Measurements from ENCODE around the gene NDUFV2. TPM values are rescaled to one million over a fixed set of nuclear protein-coding genes. Genes with fewer than 3 reads are reported as not detected.

The NDUFV2 gene
- total RNA-seq, 4 donors from 2014 or later = 84.9 to 111 (median 108) TPM

DNA sequence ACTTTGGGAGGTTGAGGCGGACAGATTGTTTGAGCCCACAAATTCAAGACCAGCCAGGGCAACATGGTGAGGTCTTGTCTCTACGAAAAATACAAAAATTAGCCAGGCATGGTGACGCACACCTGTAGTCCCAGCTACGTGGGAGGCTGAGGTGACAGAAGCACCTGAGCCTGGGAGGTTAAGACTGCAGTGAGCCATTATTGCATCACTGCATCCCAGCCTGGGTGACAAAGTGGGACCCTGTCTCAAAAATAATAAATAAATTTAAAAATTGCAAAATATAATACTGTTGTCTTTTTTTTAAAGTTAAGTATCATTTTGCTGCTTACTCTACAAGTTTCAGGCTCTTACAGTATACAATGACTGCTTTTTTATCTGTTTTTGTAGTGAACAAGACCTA is 30.1 kb downstream of the NDUFV2 start:
- WGBS, 2 donors = 95 to 97% methylated on average over 4 of the region's 4 CpGs
- H3K4me3 ChIP-seq (ENCODE audit: low read depth, poor library complexity, severe bottlenecking) = no peak overlapping the region
- TF ChIP-seq, protein P1, sequence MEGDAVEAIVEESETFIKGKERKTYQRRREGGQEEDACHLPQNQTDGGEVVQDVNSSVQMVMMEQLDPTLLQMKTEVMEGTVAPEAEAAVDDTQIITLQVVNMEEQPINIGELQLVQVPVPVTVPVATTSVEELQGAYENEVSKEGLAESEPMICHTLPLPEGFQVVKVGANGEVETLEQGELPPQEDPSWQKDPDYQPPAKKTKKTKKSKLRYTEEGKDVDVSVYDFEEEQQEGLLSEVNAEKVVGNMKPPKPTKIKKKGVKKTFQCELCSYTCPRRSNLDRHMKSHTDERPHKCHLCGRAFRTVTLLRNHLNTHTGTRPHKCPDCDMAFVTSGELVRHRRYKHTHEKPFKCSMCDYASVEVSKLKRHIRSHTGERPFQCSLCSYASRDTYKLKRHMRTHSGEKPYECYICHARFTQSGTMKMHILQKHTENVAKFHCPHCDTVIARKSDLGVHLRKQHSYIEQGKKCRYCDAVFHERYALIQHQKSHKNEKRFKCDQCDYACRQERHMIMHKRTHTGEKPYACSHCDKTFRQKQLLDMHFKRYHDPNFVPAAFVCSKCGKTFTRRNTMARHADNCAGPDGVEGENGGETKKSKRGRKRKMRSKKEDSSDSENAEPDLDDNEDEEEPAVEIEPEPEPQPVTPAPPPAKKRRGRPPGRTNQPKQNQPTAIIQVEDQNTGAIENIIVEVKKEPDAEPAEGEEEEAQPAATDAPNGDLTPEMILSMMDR (IDR thresholded peaks at IDR 0.05) = no peak
- TF ChIP-seq POLR2A (IDR thresholded peaks at IDR 0.05) = no peak
- intact Hi-C loops (cut with DNase I; ENCODE audit: low total_unique reads) = no loop called here
- DNase-seq (ENCODE audit: low spot score in 2 of 2) = no peak

DNA sequence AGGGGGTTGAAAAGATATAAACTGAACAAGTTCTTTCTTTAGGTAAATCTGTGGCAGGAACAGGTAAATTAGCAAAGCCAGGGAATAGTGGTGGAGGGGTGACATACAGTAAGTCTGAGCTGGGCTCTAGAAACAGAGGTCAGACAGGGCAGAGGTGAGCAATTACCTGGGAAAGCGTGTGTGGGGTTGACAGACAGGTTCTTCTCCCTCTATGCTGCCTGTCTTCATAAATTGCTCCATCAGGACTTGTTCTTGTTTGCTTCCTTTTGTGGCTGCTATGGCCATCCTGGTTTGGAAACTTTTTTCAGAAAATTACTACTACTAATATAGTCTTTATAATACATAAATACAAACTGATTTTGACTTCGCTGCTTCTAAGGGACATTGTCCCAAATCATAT is 30.7 kb downstream of the NDUFV2 start:
- DNase-seq (ENCODE audit: low spot score in 2 of 2) = no peak
- intact Hi-C loops (cut with DNase I; ENCODE audit: low total_unique reads) = no loop called here
- 76 to 79% methylated on average over 2 of the region's 2 CpGs for WGBS, 2 donors
- no peak overlapping the region for H3K4me3 ChIP-seq (ENCODE audit: low read depth, poor library complexity, severe bottlenecking)
- TF ChIP-seq, protein P1 (IDR thresholded peaks at IDR 0.05) = no peak
- no peak for TF ChIP-seq POLR2A (IDR thresholded peaks at IDR 0.05)

DNA sequence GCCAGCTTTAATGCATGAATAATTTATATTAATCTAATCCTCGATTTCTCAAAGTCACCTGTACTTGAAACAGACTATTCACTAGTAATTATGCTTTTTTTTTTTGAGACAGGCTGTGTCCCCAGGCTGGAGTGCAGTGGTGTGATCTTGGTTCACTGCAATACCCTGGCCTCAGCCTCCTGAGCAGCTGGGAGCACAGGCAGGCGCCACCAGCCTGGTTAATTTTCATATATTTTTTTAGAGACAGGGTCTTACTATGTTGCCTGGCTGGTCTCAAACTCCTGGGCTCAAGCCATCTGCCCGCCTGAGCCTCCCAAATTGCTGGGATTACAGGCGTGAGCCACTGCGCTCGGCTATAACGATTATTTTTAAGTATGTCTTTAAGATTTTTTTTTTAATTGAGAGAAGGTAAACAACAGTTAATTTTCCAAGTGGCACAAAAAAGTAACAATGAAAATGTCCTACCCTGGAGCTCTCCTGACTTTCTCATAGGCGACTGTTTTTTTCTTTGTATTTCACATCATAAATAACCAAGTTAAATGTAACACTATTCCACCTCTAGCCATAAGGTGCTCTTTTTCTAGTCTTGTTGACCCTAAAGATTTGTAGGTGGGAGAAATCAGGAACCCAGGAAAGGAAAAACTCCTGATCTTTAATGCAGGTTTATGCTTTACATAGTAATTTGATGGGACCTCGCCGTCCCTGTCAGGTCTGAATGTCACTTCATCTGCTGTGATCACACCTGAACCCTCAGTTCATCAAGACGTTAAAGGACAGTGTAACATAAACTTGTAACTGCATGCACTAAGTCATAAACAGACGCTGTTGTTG is 32.8 kb downstream of the NDUFV2 start:
- TF ChIP-seq, protein P1 (IDR thresholded peaks at IDR 0.05) = no peak
- TF ChIP-seq POLR2A (IDR thresholded peaks at IDR 0.05) = no peak
- H3K4me3 ChIP-seq (ENCODE audit: low read depth, poor library complexity, severe bottlenecking) = peak overlapping the region; percentile 49
- intact Hi-C loops (cut with DNase I; ENCODE audit: low total_unique reads) = no loop called here
- no peak for DNase-seq (ENCODE audit: low spot score in 2 of 2)
- WGBS, 2 donors = 51 to 56% methylated on average over 12 of the region's 12 CpGs

DNA sequence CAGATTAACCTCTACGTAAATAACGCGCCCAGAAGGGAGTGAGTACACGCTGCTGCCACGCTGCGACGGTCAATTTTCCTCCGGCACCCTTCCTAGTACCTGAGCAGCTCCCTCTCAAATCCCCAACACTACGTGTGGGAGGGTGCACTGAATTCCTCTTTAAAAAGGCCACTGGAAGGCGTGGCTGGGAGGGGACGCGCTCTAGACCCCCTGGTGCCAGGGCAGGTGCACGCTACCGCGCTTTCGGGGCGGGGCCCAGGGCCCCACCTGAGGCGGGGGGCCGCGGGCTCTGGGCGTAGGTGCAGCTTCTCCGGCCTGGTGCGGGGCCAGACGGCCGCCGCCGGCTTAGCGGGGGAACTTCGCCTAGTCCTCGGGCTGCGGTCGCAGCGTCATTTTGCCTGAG is 33.4 kb downstream of the NDUFV2 start:
- TF ChIP-seq, protein P1 (IDR thresholded peaks at IDR 0.05) = no peak
- no peak for TF ChIP-seq POLR2A (IDR thresholded peaks at IDR 0.05)
- 0% methylated on average over 23 to 31 of the region's 33 CpGs for WGBS, 2 donors
- no peak for DNase-seq (ENCODE audit: low spot score in 2 of 2)
- intact Hi-C loops (cut with DNase I; ENCODE audit: low total_unique reads) = no loop called here
- peak overlapping the region; percentile 49 for H3K4me3 ChIP-seq (ENCODE audit: low read depth, poor library complexity, severe bottlenecking)

DNA sequence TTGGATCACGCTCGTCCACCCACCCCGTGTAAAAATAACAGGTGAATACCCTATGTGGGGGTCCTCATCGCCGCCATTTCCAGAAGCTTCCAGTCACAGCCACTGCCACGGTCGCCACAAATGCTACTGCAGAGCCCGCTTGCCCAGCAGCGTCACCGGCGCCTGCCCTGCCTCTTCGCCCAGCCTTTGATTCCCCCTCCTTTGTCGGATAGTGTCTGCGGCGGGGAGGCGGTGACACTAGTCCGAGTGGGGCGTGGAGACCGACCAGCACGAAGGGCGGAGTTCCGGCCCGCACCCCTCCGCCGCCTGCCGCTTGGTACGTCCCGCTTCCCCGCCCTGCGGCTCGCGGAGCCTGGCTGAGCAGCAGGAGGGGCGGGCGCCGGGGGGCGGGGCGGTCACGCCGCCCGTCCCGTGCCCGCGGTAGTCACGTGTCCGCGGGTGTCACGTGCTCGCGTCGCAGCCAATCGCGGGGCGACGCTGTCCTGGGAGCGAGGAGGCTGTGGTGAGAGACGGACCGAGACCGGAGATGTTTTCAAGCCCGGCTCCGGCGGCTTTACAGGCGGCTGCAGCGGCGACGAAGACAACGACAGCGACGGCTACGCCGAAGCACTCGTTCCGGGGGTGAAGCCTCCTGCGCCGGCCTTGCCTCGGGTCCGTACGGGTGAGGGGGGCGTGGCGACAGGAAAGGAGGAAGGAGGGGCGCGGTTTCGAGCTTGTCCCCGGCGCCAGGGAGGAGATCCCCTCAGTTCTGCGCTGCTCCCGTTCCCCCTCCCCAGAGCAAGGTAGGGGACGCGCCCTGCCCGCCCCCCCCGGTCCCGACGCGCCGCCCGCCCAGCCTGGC is 34.0 kb downstream of the NDUFV2 start, which contains the start of gene ANKRD12:
Gene ANKRD12, plus strand, starts transcription at position 467 of the 841 bp plus-strand sequence. CDS start 45,652 bp downstream, outside the sequence.
- TF ChIP-seq, protein P1 (IDR thresholded peaks at IDR 0.05) = no peak
- TF ChIP-seq POLR2A (IDR thresholded peaks at IDR 0.05) = peak in 1 of 2 donors; percentile 84
- peak; percentile 96 to 100 for DNase-seq (ENCODE audit: low spot score in 2 of 2)
- WGBS, 2 donors = 0% methylated on average over 15 to 44 of the region's 95 CpGs
- H3K4me3 ChIP-seq (ENCODE audit: low read depth, poor library complexity, severe bottlenecking) = peak within 1 kb of the TSS; percentile 60
- intact Hi-C loops (cut with DNase I; ENCODE audit: low total_unique reads) = no loop called here

All from lower leg skin (tissue), 4 donors.